ENCODE data around the gene MRPS15. TPM values are rescaled to one million over a fixed set of nuclear protein-coding genes. Genes with fewer than 3 reads are reported as not detected.

MRPS15 gene
- total RNA-seq, 1 experiment from 2014 or later = 140 TPM

GRCh38 chr1:36414384-36414783, 49.8 kb downstream of the MRPS15 start:
- TF ChIP-seq EZH2 (IDR thresholded peaks at IDR 0.05; ENCODE audit: borderline replicate concordance, low read depth, low read length, poor library complexity, severe bottlenecking) = no peak
- no peak for TF ChIP-seq CTCF (conservative IDR thresholded peaks at IDR 0.05; ENCODE audit: low read depth, low read length)
- no peak overlapping the region for H3K4me3 ChIP-seq (ENCODE audit: low read depth, low read length, poor library complexity, severe bottlenecking)
- H3K27ac ChIP-seq (ENCODE audit: low read depth, low read length, poor library complexity, severe bottlenecking) = no peak overlapping the region
- POLR2A ChIA-PET (ENCODE audit: low non-redundant PET) = no interaction called here
- BruUV-seq (replicated peaks) = no TSS peak
- no peak for DNase-seq (ENCODE audit: low spot score)
- H3K4me1 ChIP-seq (ENCODE audit: insufficient read depth, low read length, poor library complexity, severe bottlenecking) = no peaks in the 10 kb centered on the region
- H3K9me3 ChIP-seq (ENCODE audit: low read depth, low read length, poor library complexity, severe bottlenecking) = no peaks in the 10 kb centered on the region
- CTCF ChIA-PET = no interaction called here
- no peaks in the 10 kb centered on the region for H3K36me3 ChIP-seq (ENCODE audit: insufficient read depth, low read length, poor library complexity, severe bottlenecking)
- no peaks in the 10 kb centered on the region for H3K27me3 ChIP-seq (replicated peaks; ENCODE audit: insufficient read depth, low read depth, low read length, poor library complexity)
- intact Hi-C loops (cut with micrococcal nuclease; ENCODE audit: unreplicated experiment) = no loop called here

- DNase-seq (ENCODE audit: low spot score) = peak; percentile 66
- H3K27ac ChIP-seq (ENCODE audit: low read depth, low read length, poor library complexity, severe bottlenecking) = no peak overlapping the region
- H3K9me3 ChIP-seq (ENCODE audit: low read depth, low read length, poor library complexity, severe bottlenecking) = no peaks in the 10 kb centered on the region
- H3K4me1 ChIP-seq (ENCODE audit: insufficient read depth, low read length, poor library complexity, severe bottlenecking) = no peaks in the 10 kb centered on the region
- no peak for TF ChIP-seq EZH2 (IDR thresholded peaks at IDR 0.05; ENCODE audit: borderline replicate concordance, low read depth, low read length, poor library complexity, severe bottlenecking)
- no peak for TF ChIP-seq CTCF (conservative IDR thresholded peaks at IDR 0.05; ENCODE audit: low read depth, low read length)
- ChIA-PET CTCF (no interaction called here), POLR2A (ENCODE audit: low non-redundant PET) (interaction anchor here (0.6 to 0.7 kb wide), 2 partner anchors 34 to 1590 kb away, joined by 4 to 15 read pairs; no protein-coding TSS in a partner anchor)
- no peaks in the 10 kb centered on the region for H3K27me3 ChIP-seq (replicated peaks; ENCODE audit: insufficient read depth, low read depth, low read length, poor library complexity)
- BruUV-seq (replicated peaks) = no TSS peak
- H3K4me3 ChIP-seq (ENCODE audit: low read depth, low read length, poor library complexity, severe bottlenecking) = no peak overlapping the region
- H3K36me3 ChIP-seq (ENCODE audit: insufficient read depth, low read length, poor library complexity, severe bottlenecking) = no peaks in the 10 kb centered on the region
- intact Hi-C loops (cut with micrococcal nuclease; ENCODE audit: unreplicated experiment) = no loop called here
Observed at GRCh38 chr1:36411674-36412648, 52.2 kb downstream of the MRPS15 start.

- no peaks in the 10 kb centered on the region for H3K27me3 ChIP-seq (replicated peaks; ENCODE audit: insufficient read depth, low read depth, low read length, poor library complexity)
- H3K4me1 ChIP-seq (ENCODE audit: insufficient read depth, low read length, poor library complexity, severe bottlenecking) = no peaks in the 10 kb centered on the region
- ChIA-PET CTCF (no interaction called here), POLR2A (ENCODE audit: low non-redundant PET) (no interaction called here)
- no peak for TF ChIP-seq CTCF (conservative IDR thresholded peaks at IDR 0.05; ENCODE audit: low read depth, low read length)
- TF ChIP-seq EZH2 (IDR thresholded peaks at IDR 0.05; ENCODE audit: borderline replicate concordance, low read depth, low read length, poor library complexity, severe bottlenecking) = no peak
- H3K36me3 ChIP-seq (ENCODE audit: insufficient read depth, low read length, poor library complexity, severe bottlenecking) = no peaks in the 10 kb centered on the region
- no peak for DNase-seq (ENCODE audit: low spot score)
- intact Hi-C loops (cut with micrococcal nuclease; ENCODE audit: unreplicated experiment) = no loop called here
- BruUV-seq (replicated peaks) = no TSS peak
- H3K9me3 ChIP-seq (ENCODE audit: low read depth, low read length, poor library complexity, severe bottlenecking) = no peaks in the 10 kb centered on the region
- no peak overlapping the region for H3K27ac ChIP-seq (ENCODE audit: low read depth, low read length, poor library complexity, severe bottlenecking)
- no peak overlapping the region for H3K4me3 ChIP-seq (ENCODE audit: low read depth, low read length, poor library complexity, severe bottlenecking)
Observed at GRCh38 chr1:36408479-36408878, 55.7 kb downstream of the MRPS15 start.
